T-helper 2 cell treated with Interferon-gamma antibody and Interleukin-4, amounts not matched to agents 100 ng/mL and 5 ng/mL, for 36 hours (primary cell): ENCODE results near the gene REPIN1. TPM values are rescaled to one million over a fixed set of nuclear protein-coding genes. Genes with fewer than 3 reads are reported as not detected.
"Not testable (repeated sequence)": the region's sequence is repeated elsewhere in the genome, so short reads cannot be mapped to it uniquely, and the experiment has no call there.

Experiments
- intact Hi-C: fragments of 100-400 bp; cut with micrococcal nuclease; formaldehyde crosslinking; loops from one replicate; pipeline ENCODE4 v1.15.1; 2023
- total RNA-seq: library from RNA; stranded (reverse); gene quantifications from 2 replicates; pipeline ENCODE4 v1.2.3, GENCODE V29; 2022

REPIN1 gene
- total RNA-seq, 1 donor from 2014 or later, result 58.2 TPM

DNA sequence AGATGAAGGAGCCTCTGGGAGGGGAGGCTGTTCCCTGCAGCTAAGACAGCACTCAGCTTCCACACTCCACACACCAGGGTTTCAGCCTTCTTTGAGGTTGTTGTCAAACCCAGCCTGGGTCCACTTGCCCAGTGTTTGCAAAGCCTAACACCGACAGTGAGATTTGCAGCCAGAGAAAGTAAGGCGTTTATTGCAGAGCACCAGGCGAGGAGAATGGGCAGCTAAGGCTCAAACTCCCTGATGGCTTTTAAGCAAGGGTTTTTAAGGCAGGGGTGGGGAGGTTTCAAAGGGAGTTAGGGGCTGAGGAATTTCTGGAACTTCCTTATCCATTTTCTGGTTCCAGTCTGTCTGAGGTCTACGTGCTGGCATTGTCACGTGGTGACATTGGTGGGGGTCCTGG is 5.8 kb downstream of the REPIN1 start:
- intact Hi-C loops, result no loop called here

DNA sequence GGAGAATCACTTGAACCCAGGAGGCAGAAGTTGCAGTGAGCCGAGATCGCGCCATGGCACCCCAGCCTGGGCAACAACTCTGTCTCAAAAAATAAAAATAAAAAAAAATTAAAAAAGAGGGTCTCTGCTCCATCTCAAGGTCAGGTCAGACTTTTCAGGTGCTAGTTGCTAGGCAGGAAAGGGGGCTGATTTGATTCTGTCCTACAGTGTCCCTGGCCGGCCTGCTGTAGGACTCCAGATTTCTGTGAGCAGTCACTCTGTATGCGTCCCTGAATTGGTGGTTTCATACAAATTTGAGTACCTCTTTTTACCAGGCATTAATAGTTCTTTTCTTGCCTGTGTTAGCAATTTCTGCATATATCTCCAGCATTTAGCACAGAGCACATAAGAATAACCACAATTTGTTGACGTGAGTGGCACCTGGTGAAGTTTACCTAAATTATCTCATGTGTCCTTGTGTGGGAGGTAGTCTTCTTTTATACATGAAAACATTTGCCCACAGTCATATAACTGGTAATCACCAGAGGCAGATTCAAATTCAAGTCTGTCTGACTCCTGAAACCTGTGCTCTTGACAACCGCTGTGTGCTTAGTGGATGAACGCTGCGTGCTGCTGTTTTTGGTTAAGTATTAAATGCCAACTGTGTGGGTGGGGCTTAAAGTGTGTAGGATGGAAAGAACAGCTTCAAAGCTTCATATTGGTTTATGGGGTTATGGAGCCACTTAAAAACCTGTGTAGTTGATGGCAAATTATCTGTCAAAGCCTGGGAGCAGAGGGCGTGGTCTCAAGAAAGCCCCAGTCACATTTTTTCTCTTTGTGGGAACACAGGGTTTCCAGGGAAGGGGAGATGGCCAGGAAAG is 7.3 kb downstream of the REPIN1 start:
- intact Hi-C loops, result no loop called here

DNA sequence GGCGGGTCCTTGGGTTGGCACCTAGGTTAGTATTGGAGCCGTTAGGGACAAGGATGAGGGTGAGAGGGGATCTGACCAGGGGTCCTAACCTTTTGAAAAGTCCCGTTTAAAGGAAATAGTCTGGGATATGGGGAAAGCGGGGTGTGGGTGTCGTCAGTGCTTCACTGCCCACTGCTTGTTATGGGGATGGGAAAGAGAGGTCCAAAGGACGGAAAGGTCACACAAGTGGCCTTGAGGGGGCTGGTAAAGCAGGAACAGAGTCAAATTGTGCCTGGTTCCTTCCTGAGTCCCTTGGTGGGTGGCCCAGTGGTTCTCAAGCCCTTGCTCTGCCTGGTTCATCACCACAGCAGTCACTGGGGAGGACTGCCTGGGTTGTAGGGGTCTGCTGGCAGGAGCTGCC is 7.9 kb downstream of the REPIN1 start:
- intact Hi-C loops, result no loop called here

DNA sequence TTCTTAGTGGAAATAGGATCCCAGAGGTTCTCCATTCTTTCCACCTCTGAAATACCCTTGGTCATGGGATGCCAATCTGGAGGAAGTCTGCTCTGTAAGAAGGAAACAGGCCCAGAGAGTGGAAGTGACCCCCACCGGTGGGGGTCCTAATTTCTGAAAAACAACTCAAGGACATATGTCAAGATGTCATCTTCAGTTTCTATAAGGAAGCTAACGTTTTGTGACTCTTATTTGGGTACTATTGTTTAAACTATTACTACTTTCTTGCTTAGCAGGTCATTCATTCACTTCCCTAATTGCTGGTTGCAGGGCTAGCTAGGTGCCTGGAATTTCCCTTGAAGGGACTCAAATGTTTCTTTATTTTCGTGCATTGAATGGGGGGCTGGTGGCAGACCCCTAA is 8.6 kb downstream of the REPIN1 start:
- intact Hi-C loops, result no loop called here

DNA sequence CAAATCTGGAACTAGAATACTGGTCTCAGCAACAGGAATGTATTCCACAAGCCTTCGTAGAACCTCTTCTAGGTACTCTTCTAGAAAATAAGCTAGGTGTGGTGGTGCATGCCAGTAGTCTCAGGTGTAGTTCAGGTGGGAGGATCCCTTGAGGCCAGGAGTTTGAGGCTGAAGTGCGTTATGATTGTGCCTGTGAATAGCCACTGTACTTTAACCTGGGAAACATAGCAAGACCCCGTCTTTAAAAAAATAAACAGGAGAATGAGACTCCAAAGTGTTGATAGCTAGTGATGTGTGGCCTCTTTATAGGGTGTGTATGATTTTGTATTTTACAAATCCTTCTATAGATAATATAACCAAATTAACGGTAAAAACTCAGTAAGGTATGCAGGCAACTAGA is 9.0 kb downstream of the REPIN1 start:
- intact Hi-C loops, result loop anchor here (1.0 kb wide), 1 partner anchor 8 kb away; no protein-coding TSS in a partner anchor

DNA sequence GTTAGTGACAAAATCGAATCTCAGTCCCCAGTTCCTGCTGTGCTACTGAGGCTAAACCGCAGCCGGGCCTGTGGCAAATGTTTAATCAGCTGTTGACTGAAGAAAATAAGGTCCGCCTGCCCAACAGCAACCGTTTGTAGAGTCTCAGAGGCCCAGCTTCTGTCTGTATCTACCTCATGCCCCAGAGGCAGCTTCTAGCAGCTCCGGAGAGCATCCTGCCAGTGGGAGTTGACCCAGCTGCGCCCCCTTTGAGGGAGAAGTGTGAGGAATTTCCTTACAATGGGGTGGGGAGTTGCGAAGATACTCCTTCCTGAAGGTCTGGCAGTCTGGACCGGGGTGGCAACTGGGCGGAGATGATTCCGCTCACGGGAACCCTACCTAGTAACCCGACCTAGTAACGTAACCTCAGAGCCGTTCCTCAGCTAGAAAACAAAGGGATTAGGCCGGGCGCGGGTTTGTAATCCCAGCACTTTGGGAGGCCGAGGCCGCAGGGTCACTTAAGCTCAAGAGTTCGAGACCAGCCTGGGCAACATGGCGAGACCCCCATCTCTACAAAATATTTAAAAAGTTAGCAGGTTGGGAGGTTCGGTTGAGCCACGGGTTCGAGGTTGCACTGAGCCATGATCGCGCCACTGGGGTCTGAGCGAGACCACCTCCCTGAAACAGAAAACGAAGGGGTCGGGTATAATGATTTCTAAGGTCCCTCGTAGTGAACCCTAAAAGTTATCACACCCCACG is 9.7 kb downstream of the REPIN1 start:
- intact Hi-C loops, result loop anchor here (1.0 kb wide), 1 partner anchor 9 kb away; no protein-coding TSS in a partner anchor

DNA sequence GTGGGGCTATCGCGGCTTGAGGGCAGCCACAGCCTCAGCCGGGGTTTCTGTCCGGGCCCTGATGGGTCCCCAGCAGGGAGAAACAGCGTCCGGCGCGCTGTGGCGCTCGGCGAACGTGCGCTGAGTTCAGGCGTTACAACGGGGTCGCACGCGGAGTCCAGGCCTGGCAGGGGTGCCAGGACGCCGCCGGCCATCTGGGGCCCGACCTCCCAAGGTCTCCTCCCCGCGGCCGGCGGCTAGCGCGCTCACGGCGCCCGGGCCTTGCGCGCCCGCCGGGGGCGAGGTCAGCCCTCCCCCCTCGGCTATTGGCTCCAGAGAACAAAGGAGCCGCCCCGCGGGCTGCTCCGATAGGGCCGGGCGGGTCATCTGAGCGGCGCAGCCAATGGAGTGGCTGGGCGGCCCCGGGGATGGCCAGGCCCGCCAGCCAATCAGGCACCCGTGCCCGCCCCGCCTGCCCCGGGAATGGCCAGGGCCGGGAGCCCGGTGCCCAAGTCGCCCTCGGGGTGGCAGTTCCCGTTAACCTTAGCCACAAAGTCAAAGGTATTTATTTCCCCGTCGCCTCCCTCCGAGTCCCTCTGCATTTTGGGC is 10.3 kb downstream of the REPIN1 start, which contains the start of gene ZNF775:
ZNF775 (plus strand) TSS at position 478 of the 588 bp plus-strand sequence. CDS start 9,141 bp downstream, outside the sequence.
- intact Hi-C loops, result loop anchor here (1.0 kb wide), 5 partner anchors 10 to 56 kb away; partner anchors contain the start of genes ACTR3C and LRRC61

DNA sequence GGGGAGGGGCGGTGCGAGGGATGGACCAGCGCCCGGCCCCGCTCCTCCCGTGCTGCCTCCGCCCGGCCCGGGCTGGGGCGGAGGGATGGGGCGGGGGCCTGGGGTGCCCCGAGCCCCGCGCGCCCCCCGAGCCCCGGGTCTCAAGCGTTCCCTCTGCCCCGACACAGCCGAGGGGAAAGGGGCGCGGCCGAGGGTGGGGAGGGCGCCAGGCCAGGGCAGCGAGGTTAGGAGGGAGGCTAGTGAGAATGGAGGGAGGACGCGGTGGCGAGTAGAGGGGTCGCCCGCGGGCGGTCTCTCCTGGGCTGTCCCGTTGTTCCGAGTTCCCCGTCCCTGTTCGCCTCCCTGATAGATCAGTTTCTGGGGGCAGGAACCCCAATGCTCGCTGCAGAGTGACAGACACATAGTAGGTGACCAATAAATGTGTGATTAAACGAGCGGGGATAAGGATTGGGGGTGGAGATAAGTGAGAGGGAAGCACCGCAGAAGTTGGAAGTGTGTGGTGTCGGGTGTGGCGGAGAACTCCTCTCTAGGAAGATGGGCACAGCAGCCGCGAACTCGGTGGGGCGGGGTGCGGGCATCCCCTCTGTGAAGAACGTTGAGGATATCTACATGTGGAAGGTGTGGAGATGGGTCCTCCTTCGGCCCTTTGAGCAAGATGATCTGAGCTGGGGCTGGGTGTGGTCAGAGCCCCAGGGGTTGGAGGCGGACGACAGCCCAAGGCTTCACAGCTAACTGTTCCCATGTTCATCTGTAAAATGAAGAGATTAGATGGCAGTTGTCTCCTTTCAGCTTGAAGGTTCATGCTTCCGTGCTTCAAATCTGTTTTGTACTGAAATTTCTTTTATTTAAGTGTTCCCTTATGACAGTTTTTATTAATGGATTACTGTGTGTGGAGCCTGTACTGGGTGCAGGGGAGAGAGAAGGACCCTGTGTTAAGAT is 11.1 kb downstream of the REPIN1 start:
- intact Hi-C loops, result loop anchor here (1.0 kb wide), 4 partner anchors 23 to 56 kb away; partner anchors contain the start of genes ACTR3C and LRRC61

DNA sequence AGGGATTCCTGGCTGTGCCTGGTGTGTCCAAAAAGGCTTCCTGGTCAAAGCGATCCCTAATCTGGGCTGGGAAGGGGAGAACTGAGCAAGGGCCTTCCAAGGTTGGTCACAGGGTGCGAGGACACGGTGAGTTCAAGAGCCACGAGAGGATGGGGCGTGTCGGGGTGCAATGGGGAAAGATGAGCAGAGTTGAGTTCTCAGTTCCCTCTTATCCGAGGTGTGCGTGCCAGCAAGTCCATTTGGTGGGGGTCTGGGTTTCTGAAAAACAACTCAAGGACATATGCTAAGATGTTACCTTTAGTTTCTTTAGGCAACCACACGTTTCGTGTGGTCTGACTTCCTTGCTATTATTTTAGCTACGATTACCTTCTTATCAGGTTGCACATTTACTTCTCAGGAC is 11.8 kb downstream of the REPIN1 start:
- intact Hi-C loops, result no loop called here

DNA sequence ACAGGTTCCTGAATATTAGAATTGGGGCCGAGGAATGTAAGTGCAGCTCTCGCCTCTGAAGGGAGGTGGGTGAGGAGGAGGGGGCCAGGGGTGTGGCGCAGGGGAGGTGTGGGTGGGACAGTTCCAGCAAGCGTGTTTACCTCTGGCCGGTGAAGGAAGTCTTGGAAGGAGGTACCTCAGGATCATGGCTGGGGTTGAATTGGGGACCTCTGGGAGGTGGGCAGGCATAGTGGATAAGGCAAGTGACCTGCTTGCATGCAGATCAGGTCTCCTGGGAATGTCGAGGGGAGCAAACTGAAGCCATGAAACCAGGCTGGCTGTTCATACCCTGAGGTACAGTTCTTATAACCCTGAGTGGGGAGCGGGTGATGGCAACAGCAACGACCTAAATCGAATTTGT is 12.5 kb downstream of the REPIN1 start:
- intact Hi-C loops, result no loop called here

DNA sequence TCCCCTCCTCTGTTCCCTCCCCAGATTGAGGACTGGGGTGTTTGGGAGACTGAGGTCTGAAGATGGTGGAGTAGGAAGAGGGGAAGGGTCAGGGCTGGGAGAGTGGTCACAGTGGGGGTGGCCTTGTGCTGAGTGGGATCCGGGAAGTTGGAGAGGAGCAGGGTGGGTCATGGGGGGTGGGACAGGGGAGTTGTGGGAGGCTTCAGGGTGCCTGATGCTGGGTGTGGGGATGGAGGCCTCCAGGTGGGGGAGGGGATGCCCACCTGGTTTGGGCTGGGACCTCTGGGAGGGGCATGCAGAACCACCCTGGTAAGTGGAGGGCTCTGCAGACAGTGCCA is 13.1 kb downstream of the REPIN1 start:
- intact Hi-C loops, result no loop called here

DNA sequence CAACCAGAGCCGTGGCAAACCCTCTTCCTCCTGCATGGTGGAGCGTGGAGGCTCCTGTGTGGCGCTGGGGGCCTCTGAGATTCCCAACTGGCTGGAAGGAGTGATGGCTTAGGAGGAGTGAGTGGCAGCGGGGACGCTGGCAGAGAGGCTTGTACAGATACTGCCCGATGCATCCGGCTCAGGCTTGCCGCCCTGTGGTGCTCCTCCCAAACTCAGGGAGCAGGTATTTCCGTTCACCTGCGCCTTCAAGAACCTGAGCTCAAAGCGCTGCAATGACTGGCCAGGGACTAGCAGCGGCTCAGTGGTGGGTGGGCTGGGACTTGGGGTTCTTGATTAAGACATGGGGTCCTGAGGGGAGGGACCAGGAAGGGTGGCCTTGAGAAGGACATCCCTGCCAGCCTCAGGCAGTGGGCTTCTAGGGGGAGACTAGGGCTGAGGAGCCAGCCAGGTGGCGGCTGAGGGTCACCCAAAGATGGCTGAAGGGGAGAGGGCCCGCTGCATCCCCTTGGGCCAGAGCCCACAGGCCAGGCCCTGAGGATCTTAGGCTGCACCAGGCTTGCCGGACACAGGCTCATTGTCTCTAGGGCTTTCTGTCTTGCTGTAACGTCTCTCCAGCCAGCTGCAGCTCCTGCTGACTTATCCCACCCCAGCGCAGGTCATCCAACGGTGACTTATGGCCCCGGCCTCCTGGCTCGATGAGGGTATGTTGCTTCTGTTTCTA is 13.7 kb downstream of the REPIN1 start:
- intact Hi-C loops, result no loop called here

DNA sequence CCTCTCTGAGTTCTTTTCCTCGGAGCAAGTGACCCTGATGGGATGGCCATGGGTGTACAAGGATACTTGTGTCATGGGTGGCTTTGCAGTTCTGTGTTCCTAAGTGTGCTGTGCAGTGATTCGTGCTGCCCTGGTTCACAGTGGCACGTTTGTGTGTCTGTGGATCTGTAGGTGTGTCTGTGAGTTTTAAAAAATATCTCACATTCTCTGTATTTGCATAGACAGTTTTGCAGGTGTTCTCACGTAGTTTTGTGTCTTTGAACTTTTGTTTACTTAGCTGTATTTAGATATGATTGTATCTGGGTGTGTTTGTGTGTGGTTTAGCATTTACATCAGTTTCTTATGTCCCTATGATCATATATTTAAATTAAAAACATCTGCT is 14.2 kb downstream of the REPIN1 start:
- intact Hi-C loops, result no loop called here

DNA sequence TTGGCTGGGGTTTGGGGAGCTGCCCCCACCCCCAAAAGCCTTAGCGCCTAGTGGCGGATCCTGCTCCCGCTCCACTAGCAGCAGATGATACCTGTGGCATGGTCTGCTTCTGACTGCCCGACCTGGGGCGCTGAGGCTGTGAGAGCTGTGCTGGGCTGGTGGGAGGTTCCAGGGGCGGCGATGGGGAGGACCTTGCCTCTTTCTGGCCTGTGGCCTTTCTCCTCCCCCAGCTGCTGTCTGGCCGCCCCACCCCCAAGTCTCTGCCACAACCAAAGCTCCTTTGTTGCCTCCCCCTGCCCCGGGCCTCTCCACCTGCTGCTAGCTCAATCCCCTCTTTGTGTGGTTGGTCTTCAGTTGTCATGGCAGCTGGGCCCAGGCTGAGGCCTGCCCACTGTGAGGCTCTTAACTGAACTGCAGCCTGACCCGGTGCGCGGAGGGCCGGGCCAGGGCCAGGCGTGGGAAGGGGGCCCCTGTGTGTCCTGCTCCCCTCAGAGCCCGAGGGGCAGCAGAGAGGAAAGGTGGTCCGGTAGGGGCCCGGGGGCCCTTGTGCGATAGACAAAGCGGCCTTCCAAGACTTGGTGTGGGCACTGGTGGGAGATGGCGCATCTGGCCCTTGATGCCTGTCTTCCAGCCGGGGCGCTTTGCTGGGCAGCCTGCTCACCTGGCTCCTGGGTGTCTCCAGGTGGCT is 15.2 kb downstream of the REPIN1 start:
- intact Hi-C loops, result no loop called here

DNA sequence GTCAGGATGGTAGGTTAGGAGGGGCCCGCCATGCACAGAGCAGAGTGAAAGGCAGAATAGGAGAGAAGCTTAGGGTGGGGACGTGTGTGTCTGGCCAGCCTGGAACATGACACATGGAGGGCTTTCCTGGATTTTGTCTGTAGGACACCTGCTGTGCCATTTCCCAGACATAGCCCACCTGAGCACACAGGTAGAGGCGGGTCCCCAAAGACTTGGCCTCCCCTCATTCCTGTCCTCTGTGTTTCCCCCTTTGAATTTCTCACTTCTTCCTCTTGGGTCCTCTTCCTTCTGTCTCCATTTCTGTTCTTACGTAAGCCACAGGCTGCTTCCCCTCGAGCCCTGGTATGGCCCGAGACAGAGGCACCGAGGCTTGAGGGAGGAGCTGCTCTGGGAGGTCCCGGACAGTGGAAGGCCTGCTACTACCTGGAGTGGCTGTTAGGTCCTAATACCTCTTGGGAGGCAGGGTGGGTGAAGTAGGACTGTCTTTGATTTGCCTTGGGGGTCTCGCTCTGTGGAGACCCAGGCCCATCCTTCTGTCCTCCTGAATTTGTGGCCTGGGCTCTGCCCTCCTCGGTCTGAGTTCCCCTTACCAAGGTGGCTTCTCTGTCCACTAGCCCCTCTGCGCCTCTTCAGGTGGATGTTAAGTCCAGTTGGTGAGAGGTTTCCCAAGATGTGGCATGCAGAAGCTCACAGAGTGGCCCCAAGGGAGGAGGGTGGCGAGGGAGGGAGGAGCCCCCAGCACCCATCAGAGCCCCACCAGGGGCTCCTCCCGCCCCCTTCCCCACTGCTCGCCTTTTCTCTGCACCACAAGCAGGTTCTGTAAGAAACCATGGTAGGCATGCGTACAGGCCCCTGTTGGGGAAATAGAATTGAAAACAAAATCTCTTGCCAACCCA is 16.0 kb downstream of the REPIN1 start:
- intact Hi-C loops, result no loop called here

DNA sequence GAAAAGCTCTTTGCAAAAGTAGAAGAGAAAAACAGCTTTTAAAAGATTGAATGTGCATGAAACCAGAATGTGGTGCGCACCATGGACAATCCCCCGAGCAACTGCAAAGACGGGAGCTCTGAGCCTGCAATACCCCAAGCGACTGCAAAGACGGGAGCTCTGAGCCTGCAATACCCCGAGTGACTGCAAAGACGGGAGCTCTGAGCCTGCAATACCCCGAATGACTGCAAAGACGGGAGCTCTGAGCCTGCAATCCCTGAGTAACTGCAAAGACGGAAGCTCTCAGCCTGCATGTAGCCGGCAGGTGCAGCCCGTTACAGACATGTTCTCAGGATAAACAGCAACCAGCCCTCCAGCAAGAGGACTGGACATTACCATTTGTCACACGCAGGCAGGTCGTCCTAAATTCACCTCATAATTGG is 16.7 kb downstream of the REPIN1 start:
- intact Hi-C loops, result no loop called here

DNA sequence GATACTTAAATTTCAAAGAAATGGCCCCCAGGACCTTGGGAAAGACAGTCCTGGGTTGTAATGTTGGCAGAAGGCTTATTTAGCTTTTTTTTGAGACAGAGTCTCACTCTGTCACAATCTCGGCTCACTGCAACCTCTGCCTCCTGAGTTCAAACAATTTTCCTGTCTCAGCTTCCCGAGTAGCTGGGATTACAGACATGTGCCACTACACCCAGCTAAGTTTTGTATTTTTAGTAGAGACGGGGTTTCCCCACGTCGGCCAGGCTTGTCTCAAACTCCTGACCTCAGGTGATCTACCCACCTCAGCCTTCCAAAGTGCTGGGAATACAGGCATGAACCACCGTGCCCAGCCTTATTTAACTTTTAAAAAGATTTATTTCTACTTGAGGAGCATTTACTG is 17.3 kb downstream of the REPIN1 start:
- intact Hi-C loops, result not testable (repeated sequence)

DNA sequence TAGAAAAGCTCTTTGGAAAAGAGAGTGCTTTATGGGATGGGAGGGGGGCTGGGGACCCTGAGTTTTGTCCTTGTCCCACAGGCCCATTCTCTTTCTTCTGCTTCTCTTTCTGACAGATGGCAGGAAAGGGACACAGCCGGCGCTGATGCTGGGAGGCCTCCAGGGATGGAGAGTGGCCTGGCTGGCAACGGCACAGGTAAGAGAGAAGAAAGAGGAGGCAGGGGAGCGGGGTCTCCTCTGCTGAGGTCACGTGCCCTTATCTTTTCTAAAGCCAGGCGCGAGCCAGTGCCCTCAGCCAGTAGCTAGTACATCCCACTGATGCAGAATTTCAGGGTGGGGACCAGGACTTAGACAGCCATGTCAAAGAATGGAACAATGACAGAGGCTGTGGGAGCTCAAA is 19.7 kb downstream of the REPIN1 start:
- intact Hi-C loops, result no loop called here
